ENCODE data around the gene TMEM51.

Gene TMEM51

DNA sequence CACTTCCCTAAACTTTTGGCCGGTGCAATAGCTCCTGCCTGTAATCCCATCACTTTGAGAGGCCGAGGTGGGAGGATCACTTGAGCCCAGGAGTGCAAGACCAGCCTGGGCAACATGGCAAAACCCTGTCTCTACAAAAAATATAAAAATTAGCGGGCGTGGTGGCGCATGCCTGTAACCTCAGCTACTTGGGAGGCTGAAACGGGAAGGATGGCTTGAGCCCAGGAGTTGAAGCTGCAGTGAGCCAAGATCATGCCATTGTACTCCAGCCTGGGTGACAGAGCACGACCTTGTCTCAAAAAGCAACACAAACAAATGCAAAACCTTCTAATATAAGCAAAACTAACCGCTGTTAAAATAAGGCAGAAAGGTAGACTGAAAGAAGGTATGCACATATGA, 25.9 kb downstream of the TMEM51 start:
- no peak for DNase-seq

DNA sequence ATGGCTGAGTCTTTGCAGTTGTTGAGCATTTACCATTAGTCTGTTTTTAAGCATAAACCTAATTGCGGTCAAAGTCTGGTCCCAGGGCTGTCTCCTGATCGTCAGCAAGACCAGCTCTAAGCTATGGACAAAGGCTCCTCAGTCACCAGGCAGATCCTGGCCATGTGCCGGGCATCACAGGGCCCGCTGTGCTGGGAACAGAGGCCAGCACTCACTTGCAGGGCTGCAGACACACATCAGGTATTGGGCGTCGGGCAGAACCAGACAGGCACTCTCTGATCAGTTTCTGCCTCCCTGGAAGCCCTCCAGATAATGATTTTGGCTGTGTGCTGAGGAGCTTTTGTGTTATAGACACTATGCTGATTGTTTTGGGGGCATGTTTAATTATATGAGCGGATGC, 26.6 kb downstream of the TMEM51 start:
- DNase-seq, result no peak

DNA sequence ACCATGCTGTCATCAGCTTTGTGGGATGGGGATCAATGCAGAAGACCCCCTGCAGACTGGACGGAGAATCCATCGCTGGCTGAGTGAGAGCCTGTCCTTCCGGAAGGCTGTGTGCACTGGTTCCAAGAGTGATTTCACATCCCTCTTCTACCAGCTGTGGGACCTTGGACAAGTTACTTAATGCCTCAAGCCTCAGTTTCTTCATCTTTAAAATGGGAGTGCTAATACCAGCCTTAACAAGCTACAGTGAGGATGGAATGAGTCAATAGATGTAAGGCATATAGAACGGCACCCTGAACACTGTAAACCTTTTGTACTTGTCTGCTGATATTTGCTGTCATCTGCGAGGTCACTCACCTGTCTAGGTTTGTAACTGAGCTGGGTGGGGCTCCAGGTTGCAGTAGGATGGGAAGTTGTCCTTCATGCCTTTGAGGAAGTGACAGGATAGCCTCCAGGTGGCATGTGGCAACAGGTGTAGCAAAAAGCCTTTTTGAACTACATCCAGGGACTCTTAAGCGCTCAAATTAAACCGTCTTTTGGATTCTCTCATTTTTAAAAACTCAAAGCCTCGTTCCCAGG, 27.5 kb downstream of the TMEM51 start:
- DNase-seq, result no peak

DNA sequence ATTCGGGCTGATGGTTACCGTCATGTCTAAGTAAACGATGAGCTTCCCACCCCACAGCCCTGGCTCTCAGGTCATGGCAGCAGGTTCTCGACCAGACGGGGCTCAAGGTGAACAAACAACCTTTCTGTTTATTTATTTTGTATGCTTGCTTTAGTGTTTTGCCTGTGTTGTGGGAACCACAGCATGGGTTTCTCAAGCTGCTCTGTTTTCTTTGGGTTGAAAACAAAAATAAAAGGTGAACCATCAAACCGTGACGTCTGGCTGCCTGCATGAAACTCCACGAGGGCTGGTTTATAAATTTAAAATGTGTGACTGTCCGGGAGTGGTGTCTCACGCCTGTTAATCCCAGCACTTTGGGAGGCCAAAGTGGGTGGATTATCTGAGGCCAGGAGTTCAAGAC, 28.0 kb downstream of the TMEM51 start:
- no peak for DNase-seq

DNA sequence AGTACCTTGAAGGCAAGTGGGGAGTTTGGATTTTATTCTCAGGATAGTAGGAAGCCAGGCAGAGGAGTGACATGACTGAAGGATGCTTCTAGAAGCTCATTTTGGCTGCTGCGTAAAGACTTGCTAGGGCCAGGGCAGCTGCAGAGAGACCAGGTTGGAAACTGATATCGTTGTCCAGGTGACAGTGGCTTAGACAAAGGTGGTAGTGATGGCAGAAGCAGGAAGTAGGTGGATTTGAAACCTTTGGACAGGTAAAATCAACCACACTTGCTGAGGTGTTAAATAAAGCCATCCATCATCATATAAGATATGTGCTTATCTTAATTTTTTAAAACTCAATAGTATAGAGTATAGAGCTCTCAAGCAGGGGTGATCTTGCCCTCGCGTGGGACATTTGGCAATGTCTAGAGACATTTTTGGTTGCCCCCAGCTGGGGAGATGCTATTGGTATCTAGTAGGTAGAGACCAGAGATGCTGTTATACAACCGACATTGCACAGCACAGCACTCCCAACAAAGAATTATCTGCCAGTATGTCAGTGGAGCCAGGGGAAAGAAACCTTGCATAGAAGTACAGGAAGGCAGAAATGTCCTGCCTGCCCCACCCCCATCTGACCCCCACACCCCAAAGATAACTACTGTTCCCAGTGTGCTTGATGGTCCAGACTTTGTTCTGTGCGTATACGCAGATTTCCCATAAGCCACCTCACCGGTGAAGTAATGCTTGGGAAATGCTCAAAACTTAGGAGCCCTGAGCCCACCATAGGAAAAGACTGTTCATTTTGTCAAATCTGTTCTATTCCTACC, 31.1 kb downstream of the TMEM51 start:
- DNase-seq, result no peak

DNA sequence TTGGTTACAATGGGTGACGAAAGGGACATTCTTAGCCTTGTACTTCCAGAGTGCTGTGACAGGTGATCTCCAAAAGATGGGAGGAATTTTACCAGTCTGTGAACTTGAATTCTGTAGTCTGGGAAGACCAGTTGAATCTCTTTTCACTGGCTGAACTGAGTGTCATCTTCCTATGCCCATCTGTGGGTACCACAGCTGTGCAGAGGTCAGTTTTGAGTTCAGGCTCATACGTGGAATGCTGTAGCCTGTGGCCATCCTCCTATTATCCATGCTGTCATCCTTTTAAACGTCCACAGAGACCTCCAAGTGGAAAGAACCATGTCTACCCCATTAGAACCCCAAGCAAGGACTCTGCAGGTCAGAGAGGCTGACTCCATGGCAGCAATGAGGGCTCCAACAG, 32.1 kb downstream of the TMEM51 start:
- no peak for DNase-seq

DNA sequence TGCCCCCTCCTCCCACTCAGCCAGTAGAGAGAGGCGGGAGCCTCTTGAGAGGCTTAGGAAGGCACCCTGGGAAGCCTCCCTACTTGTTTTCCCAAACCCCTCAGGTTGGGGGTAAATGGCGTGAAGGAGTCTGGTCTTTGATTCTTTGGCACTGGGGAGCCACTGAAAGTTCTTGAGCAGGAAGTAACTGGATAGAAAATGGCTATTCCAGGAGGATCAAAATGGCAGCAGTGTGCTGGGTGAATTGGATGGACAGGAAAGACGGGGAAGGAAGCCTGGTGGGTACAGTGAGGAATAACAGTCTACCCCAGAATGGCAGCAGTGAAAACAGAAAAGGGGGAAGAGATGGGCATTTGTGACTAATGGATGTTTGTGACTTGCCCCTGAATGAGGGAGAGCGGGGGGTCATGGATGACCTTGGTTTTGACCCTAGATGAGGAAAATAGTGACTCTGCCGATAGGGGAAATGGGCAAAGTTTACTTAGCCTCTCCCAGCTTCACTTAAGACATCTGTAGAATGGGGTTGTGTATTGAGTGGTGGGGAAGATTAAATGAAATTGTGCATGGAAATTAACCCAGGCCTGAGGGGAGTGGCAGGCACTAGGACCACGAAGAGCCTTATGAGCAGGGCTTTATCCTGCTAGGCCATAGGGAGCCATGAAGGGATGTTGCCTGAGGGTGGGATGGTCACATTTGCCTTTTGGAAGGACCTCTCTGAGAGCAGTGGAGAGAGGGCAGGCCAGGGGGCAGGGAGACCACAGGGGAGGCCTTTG, 32.7 kb downstream of the TMEM51 start:
- DNase-seq, result no peak

DNA sequence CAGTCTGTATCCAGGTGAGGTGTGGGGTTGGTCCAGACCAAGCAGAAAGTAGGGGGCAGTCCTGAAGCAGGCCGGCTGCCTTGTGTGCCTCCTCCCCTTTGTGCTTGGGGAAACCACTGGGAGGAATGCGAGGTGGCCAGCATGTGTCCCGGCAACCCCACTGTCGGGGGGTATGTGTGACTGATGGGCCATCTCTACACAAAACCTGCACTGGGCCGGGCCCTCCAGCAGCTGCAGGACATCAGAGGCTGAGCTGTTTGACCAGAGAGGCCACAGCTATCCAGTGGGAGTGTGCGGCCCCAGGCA, 33.3 kb downstream of the TMEM51 start:
- DNase-seq, result no peak

DNA sequence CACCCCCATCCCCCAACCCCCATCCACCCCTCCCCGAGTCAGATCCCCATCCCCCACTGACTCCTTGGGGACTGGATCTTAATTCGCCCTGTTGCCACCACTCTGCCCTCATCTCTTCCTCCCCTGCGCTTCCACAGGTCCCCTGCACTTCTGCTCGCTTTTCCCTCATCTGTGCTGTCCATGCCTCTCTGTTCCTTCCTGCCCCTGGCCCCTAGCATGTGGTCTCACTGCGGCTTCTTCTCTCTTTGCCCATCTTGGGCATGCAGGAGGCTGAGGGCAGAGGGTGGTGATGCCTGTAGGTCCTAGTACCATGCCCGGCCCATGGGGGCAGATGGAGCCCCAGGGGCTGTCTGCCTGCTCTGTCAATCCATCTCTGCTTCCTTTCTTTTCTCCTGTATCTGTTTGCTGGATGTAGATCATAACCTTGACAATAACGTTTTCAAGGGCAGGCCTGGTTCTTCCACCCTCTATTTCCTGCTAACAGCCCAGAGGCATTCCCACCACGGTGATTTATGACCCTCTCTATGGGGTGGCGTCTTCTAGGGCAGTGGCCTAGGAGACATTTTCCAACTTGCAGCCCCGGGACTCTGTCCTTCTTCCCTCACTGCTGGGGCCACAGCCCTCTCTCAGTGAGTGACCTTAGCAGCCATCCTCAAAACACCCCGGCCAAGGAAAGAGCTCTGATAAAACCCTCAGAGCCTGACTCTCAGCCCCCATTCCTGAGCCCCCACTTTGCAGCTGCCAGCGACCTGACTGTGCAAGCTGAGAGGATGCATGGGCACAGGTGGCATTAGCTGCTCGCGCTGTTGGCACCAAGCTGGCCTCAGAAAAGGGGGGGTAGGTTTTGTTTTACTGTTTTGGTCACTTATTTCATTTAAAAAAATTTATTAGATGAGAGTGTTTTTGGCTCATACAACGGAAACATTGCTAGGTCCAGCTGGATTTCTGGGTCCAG, 33.9 kb downstream of the TMEM51 start:
- DNase-seq, result no peak

DNA sequence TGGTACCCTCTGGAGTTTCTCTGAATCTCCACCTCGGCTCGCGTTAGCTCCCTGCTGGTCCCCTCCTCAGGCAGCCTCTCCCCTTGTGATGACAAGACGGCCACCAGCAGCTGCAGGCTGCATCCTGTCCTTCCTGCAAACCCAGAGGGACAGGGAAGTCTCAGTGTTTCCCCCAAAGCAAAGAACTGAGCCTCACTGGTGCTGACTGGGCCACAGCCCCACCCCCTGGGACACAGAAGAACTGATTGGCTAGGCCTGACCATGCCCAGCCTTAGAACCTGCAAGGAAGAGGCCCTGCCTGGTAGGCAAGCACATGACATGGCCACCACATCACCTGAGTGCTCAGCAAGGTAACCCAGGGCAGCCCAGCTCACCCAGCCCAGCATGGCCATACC, 34.6 kb downstream of the TMEM51 start:
- DNase-seq, result no peak

DNA sequence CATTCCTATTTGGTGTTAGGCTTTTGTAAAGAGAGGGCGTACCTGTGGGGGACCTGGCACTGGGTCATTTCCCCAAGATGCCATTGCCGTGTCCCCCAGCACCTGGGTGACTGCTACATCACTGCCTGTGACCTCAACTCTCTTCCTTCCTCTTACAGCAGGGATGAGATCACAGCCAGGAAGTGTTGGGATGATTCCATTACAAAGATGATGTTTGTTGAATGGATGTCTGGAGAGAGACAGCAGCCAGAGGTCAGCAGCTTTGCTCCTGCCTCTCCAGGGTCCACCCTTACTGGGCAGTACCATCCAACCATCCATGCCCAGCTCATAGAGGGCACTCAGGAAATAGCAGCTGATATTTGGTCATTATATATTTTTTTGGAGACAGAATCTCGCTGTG, 35.1 kb downstream of the TMEM51 start:
- DNase-seq, result no peak

DNA sequence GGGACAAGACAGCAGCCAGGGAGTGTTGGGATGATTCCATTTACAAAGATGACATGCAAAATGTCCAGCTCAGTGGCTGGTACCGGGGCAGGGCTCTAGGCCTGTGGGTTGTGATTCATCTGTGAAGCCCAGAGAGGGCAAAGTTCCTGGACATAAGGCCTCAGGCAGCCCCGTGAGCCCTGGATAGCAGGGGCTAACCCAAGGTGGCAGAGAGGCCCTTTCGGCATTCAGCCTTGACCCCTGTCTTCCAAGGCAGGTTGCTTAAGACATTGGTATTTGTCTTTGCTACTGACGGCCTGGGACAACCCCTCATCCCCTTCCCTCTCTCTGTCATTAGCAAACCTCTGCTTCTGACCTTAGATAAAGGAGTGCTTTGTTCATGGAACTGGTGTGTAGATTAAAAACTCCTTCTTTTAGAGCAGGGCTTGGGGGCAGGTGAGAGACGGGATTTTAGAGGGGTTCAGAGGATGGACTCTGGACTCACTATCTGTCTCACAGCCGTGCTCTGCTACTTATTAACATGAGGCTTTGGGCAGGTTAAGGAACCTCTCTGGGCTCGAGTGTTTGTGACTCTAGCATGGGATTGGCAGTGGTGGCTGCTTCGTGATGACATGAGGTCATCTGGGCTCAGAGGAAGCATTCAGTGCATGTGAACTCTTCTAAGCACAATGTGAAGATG, 36.3 kb downstream of the TMEM51 start:
- DNase-seq, result no peak

DNA sequence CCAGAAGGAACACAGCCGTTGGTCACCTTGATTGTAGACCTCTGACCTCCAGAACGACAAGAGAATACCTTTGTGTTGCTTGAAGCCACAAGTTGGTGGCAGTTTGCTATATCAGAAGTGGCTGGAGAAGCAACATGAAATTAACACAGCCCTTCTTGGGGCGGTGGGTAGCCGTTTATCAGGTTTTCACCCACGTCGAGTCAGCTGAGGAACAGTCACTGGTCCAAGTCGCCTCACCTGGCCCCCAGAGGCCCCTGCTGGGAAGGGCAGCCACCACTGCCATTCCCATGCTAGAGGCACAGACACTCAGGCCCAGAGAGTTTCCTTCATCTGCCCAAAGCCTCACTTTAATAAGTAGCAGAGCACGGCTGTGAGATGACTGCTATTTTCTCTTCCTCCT, 37.7 kb downstream of the TMEM51 start:
- DNase-seq, result no peak

DNA sequence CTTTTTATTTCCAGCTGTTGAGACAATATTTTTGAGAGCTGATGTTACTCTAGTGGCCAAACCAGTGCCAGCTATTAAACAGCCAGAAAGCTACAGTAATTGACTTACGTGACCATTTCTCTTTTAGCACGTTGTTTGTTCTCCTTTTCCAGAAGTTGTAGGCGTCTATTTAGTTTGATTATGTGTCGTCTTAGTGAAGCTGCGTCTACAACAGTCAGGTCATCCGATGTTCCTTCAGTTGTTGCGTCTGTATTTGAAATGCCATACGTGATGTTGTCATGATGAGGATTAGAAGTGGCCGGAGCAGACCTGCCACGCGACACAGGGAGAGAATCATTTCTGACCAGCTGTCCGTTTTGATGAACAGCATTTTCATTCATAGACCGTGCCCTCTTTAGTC, 38.2 kb downstream of the TMEM51 start:
- no peak for DNase-seq

DNA sequence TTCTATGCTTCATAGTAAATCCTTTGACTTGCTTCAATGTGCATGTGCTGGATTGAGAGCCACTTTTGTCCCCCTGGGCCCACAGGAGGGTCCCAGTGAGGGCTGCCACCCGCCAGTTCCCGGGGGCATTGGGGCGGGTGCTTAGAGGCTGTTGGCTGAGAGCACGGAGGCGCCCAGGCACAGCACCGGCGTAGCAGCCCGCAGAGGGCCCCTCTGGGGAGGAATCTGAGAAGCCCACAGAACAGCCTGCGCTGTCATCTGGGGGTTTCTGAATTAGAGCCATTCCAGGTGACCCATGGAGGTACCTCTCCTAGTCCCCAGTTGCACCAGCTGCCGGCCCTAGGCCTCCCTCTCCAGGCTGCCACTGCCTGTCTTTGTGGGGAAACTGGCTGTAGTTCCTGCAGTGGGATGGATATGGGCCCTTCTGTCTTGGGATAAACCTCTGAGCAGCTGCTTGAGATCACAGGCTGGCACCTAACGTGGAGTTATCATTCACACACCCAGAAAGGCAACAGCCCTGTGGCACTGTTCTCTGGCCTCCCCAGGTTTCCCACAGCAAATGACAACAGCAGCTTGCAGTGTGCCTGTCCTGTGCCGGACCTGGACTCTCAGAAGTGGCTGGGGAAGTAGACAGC, 39.5 kb downstream of the TMEM51 start:
- no peak for DNase-seq

DNA sequence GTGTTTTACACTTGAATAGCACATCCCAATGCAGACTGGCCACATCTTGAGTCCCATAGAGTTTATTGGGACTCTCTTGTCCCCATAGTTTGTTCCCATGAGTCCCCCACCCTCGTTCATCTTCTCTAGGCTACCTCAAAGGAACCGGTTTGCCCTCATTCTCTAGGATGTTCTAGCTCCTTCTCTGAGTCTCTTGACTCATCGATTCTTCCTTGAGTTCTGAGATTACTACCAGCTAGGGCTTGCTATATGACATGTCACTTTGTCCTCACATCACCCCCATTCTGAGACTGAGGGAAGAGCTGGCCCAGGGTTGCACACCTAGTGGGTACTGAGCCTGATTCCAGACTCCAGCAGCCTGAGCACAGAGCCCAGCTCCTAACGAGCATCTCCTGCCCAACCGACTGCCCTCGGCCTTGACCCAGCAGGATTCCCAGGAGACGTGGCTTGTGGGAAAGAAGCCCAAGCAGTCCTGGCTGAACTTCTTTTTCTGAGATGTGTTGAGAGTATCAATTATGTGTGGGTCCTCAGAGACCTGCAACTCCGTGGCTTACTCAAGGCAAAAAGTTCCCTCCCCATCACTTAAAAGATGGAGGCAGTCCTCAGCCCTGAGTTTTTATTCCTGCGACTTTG, 42.0 kb downstream of the TMEM51 start:
- DNase-seq, result no peak

DNA sequence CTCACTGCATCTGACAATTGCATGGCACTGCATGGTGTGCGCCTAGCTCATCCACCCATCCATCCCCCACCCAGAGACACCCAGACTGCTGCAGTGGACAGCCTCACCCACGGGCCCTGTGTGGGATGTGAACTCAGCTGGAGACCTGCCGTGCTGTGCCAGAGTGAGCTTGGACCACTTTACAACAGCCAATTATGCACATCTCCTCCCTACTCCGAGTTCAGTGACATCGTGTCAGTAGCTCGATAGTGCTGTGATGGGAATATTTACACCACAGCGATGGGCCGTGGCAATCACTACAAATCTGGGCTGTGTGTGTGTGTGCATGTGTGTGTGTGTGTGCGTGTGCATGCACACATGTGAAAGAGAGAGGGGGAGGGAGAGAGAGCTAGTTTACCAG, 42.5 kb downstream of the TMEM51 start:
- DNase-seq, result no peak

DNA sequence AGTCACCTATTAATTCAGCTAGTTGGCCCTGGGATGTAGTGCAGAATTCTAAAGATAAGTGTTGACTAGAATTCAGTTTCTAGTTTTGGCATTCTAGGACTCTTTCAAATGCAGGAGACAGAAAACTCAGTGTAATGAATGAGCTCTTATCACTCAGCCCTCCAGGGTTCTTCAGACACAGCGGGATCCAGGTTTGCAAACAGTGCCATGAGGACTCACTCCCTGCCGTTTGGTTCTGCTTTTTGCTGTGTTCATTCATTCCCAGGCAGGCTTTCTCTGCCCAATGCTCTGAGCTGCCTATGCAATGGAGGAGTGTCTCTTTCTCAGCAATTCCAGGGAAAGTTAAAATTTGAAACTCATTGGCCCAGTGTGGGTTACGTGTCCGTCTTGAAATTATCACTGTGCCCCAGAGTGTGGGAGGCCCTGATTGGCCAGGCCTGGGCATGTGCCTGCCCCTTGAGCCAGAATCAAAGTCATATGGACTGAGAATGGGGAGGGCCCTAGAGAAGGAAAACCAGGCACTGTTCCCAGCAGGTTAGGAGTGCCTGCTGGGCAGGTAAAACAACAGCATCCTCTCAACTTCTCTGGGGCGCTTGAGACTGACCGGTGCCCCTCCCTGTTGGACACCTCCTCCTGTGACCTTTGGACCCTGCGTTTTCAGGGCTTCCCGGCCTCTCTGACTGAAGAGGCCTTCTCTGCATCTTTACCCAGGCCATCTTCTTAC, 43.4 kb downstream of the TMEM51 start:
- DNase-seq, result no peak

DNA sequence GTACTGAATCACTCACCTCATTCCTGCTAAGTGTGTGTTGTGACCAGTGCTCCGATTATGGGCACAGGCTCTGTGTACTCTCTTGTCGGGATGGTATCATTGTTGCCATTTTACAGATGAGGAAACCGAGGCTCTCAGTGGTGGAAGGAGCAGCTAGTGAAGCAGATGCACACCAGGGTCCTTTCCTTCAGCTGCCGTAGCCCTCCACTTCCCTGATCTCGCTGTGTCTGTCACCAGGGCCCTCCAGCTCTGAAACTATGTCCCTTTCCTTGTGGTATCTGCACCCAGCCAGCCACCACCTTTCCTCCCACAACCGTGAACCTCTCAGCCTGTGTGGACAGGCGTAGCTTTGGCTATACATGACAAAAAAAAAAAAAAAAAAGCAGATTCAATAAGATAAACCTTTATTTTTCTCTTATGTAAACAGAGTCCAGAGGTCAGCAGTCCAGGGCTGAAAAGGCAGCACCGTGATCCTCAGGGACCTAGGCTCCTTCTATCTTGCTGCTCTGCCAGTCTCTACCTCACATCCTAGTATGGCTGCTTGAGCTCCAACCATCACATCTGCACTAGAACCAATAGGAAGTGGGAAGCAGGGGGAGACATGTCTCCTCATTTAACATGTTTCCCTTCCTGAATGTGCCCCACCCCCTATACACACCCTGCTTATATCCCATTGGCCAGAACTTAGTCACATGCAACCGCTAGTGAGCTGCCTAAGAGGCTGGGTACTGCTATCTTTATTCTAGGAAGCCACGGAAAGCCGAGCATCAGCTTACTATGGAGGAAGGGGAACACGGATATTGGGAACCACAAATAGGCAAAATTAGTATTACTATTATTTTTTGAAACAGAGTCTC, 44.3 kb downstream of the TMEM51 start:
- DNase-seq, result no peak

DNA sequence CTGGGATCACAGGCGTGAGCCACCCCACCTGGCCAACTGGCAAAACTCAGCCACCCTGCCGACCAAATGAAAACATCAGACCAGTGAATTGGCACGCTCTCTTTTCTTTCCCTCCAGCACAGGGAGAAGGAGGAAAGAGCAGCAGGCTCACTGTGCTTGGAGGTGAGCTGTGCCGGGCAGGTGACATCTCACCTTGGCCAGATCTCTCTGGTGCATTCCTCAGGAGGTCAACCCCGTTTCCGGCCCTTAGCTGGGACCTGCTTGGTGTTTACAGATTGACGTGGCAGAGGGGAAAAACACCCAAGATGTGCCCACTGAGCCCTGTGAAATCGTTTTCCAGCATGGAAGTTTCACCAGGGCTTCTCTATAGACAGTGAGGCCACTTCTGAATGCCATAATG, 45.1 kb downstream of the TMEM51 start:
- DNase-seq, result no peak
